SHP77 treated with DMSO at 0.1 percent for 48 hours (cell line): ENCODE data around the gene DEDD2.

Experiments
- DNase-seq: peaks from one replicate; lab custom pipeline; 2025; lab: John Stamatoyannopoulos, UW

Gene DEDD2

GRCh38 chr19:42228641-42229040 is 11.2 kb upstream of the DEDD2 start:
- no peak for DNase-seq

- no peak for DNase-seq
These were observed 9.4 kb upstream of the DEDD2 start for GRCh38 chr19:42226886-42227285.

GRCh38 chr19:42225718-42226292 is 8.3 kb upstream of the DEDD2 start:
- DNase-seq: no peak

- no peak for DNase-seq
These were observed 7.7 kb upstream of the DEDD2 start for GRCh38 chr19:42224940-42225717.

- DNase-seq: no peak
These were observed 3.2 kb upstream of the DEDD2 start for GRCh38 chr19:42220751-42221097.

GRCh38 chr19:42219812-42220750 is 2.6 kb upstream of the DEDD2 start, which contains the start of gene ZNF526:
Gene ZNF526 (plus strand): TSS chr19:42220312. CDS start chr19:42224404, 4,092 bp downstream.
- DNase-seq: peak; percentile 87

GRCh38 chr19:42216653-42217519 is 591 bp downstream of the DEDD2 start:
- no peak for DNase-seq

- DNase-seq: no peak
These were observed 2.5 kb downstream of the DEDD2 start for GRCh38 chr19:42214810-42215485.

- DNase-seq: no peak
These were observed 4.6 kb downstream of the DEDD2 start for GRCh38 chr19:42212886-42213285.

GRCh38 chr19:42208612-42209011 is 8.9 kb downstream of the DEDD2 start:
- DNase-seq: no peak

- no peak for DNase-seq
These were observed 9.7 kb downstream of the DEDD2 start for GRCh38 chr19:42207767-42208271.

GRCh38 chr19:42206871-42207755 is 10.4 kb downstream of the DEDD2 start:
- no peak for DNase-seq

GRCh38 chr19:42204664-42205063 is 12.8 kb downstream of the DEDD2 start:
- DNase-seq: no peak

GRCh38 chr19:42203700-42204099 is 13.8 kb downstream of the DEDD2 start:
- DNase-seq: no peak

GRCh38 chr19:42202290-42202880 is 15.1 kb downstream of the DEDD2 start:
- DNase-seq: no peak

- no peak for DNase-seq
These were observed 15.8 kb downstream of the DEDD2 start for GRCh38 chr19:42201489-42202289.

- DNase-seq: no peak
These were observed 17.3 kb downstream of the DEDD2 start for GRCh38 chr19:42200116-42200715.

GRCh38 chr19:42199440-42200115 is 17.9 kb downstream of the DEDD2 start:
- no peak for DNase-seq
